ENCODE measurements around the gene CLIC4.
"Not testable (repeated sequence)": the region's sequence is repeated elsewhere in the genome, so short reads cannot be mapped to it uniquely, and the experiment has no call there.

DNA sequence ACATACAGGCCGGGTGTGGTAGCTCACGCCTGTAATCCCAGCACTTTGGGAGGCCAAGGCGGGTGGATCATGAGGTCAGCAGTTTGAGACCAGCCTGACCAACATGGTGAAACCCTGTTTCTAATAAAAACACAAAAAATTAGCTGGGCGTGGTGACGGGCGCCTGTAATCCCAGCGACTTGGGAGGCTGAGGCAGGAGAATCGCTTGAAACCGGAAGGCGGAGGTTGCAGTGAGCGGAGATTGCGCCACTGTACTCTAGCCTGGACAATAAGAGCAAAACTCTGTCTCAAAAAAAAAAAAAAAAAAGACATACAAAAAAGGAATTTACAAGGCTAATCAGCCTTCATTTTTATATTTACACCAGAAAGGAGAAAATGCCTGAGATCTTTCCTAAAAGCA is 78.2 kb downstream of the CLIC4 start:
- TF ChIP-seq, protein P1, sequence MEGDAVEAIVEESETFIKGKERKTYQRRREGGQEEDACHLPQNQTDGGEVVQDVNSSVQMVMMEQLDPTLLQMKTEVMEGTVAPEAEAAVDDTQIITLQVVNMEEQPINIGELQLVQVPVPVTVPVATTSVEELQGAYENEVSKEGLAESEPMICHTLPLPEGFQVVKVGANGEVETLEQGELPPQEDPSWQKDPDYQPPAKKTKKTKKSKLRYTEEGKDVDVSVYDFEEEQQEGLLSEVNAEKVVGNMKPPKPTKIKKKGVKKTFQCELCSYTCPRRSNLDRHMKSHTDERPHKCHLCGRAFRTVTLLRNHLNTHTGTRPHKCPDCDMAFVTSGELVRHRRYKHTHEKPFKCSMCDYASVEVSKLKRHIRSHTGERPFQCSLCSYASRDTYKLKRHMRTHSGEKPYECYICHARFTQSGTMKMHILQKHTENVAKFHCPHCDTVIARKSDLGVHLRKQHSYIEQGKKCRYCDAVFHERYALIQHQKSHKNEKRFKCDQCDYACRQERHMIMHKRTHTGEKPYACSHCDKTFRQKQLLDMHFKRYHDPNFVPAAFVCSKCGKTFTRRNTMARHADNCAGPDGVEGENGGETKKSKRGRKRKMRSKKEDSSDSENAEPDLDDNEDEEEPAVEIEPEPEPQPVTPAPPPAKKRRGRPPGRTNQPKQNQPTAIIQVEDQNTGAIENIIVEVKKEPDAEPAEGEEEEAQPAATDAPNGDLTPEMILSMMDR (IDR thresholded peaks at IDR 0.05; ENCODE audit: insufficient read depth, low read depth, low read length) = not testable (repeated sequence)
- TF ChIP-seq EZH2 (IDR thresholded peaks at IDR 0.05; ENCODE audit: insufficient read depth, low read length) = not testable (repeated sequence)

All from astrocyte (in vitro differentiated cells and primary cell).